Breast epithelium (tissue), 4 donors: ENCODE results near the gene ANKRD45. TPM values are rescaled to one million over a fixed set of nuclear protein-coding genes. Genes with fewer than 3 reads are reported as not detected.

Experiments
- DNase-seq, 2 donors: peaks; one replicate each; pipeline ENCODE4 v3.0.0-alpha.2; 2019; ENCODE audit warnings: low spot score in 2 of 2
- H3K27ac ChIP-seq, 2 donors: fragments of 200-600 bp; sonication (generic) in 1 of 2; one replicate each; pipeline ENCODE4 v1.5.1; 2016 to 2019; ENCODE audit warnings: mild to moderate bottlenecking in 1 of 2
- H3K27me3 ChIP-seq, 2 donors: fragments of 200-600 bp; sonication (generic) in 1 of 2; one replicate each; pipeline versions ENCODE4 v1.5.1 to v1.6.0; 2017 to 2019; ENCODE audit warnings: control low read depth in 1 of 2, mild to moderate bottlenecking in 1 of 2
- H3K36me3 ChIP-seq: fragments of 200-600 bp; one replicate; pipeline ENCODE4 v1.5.1; 2019
- H3K4me1 ChIP-seq, 2 donors: fragments of 200-600 bp; sonication (generic); one replicate each; pipeline ENCODE4 v1.5.1; 2016 to 2019; ENCODE audit warnings: control low read depth in 1 of 2
- H3K4me3 ChIP-seq, 3 donors: fragments of 200-600 bp; sonication (generic); 1 replicate in 2 of 3; 2 replicates in 1 of 3; pipeline ENCODE4 v1.5.1; 2016 to 2019; ENCODE audit warnings: mild to moderate bottlenecking in 3 of 3, moderate library complexity in 2 of 3
- H3K9me3 ChIP-seq, 2 donors: fragments of 200-600 bp; sonication (generic) in 1 of 2; one replicate each; pipeline ENCODE4 v1.5.1; 2016 to 2019; ENCODE audit warnings: control low read depth in 1 of 2
- POLR2A ChIP-seq: fragments of 450-650 bp; IDR thresholded peaks from one replicate; pipeline ENCODE4 v1.6.1; 2016; ENCODE audit warnings: antibody characterized with exemption, mild to moderate bottlenecking, moderate library complexity
- POLR2AphosphoS5 ChIP-seq, 3 donors: sonication (generic); formaldehyde crosslinking; IDR thresholded peaks; one replicate each; pipeline ENCODE4 v1.6.1; 2017; ENCODE audit warnings: antibody characterized with exemption in 3 of 3
- intact Hi-C: fragments of 100-400 bp; cut with DNase I; formaldehyde crosslinking; loops from one replicate; pipeline ENCODE4 v1.15.1; 2023; ENCODE audit warnings: low total_unique reads
- total RNA-seq, 3 donors: library from RNA; depleted of rRNA; stranded (reverse); fragments of >200 nt; gene quantifications; one replicate each; pipeline ENCODE4 v1.1.0, GENCODE V29; 2016
- TF ChIP-seq, protein P1 (sequence below), 3 donors: fragments of 450-650 bp; IDR thresholded peaks; one replicate each; pipeline ENCODE4 v1.5.1; 2016 to 2017; ENCODE audit warnings: antibody characterized with exemption in 3 of 3, mild to moderate bottlenecking in 3 of 3, moderate library complexity in 3 of 3

The ANKRD45 gene, protein sequence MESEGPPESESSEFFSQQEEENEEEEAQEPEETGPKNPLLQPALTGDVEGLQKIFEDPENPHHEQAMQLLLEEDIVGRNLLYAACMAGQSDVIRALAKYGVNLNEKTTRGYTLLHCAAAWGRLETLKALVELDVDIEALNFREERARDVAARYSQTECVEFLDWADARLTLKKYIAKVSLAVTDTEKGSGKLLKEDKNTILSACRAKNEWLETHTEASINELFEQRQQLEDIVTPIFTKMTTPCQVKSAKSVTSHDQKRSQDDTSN
- total RNA-seq = under 1 TPM in 2 of 3 donors, not detected in 1; 0.29 to 0.33 TPM

DNA sequence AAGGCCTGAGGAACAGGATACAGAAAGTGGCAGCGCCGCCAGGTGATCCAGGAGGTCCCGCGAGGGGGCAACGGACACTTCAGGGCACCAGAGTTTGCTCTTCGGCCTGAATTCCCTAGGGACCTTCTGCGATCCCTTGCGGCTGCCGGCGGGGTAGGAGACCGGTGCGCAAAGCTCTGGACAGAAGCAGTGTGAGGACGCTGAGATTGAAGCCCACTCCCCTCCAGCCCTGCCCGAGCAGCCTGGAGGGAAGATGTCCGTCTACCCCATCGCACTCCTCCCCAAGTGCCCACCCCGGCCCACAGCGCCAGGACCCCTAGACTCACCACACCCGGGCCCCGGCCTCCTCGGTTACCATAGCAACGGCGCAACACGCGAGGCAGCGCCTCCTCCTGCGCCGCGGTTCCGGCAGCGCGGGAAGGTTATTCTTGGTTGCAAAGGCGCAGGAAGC, at the start of gene ANKRD45:
Gene ANKRD45, minus strand, starts transcription at position 361 of the 451 bp plus-strand sequence. CDS start 10,433 bp downstream, outside the sequence.
- DNase-seq = no peak

GRCh38 chr1:173717238-173717637, 47.6 kb upstream of the ANKRD45 start:
- TF ChIP-seq POLR2A = no peak
- TF ChIP-seq POLR2AphosphoS5 (IDR thresholded peaks at IDR 0.05) = no peak
- TF ChIP-seq, protein P1, sequence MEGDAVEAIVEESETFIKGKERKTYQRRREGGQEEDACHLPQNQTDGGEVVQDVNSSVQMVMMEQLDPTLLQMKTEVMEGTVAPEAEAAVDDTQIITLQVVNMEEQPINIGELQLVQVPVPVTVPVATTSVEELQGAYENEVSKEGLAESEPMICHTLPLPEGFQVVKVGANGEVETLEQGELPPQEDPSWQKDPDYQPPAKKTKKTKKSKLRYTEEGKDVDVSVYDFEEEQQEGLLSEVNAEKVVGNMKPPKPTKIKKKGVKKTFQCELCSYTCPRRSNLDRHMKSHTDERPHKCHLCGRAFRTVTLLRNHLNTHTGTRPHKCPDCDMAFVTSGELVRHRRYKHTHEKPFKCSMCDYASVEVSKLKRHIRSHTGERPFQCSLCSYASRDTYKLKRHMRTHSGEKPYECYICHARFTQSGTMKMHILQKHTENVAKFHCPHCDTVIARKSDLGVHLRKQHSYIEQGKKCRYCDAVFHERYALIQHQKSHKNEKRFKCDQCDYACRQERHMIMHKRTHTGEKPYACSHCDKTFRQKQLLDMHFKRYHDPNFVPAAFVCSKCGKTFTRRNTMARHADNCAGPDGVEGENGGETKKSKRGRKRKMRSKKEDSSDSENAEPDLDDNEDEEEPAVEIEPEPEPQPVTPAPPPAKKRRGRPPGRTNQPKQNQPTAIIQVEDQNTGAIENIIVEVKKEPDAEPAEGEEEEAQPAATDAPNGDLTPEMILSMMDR (IDR thresholded peaks at IDR 0.05) = no peak

More for the DNA sequence above, at the start of gene ANKRD45:
- H3K9me3 ChIP-seq = no peaks in the 10 kb centered on the region
- TF ChIP-seq POLR2AphosphoS5 (IDR thresholded peaks at IDR 0.05) (no peak), POLR2A (no peak)
- TF ChIP-seq, protein P1 (IDR thresholded peaks at IDR 0.05) = no peak
- H3K27me3 ChIP-seq = peaks cover 0 to 12% of the 10 kb centered on the region in 2 donors
- H3K4me1 ChIP-seq = no peaks in the 10 kb centered on the region
- intact Hi-C loops = no loop called here
- H3K27ac ChIP-seq = no peak within 1 kb of the TSS
- H3K36me3 ChIP-seq = no peaks in the 10 kb centered on the region
- peak within 1 kb of the TSS; percentile 29 to 57 (median 55) for H3K4me3 ChIP-seq

GRCh38 chr1:173715538-173715844, 45.8 kb upstream of the ANKRD45 start:
- Histone ChIP-seq H3K9me3 (no peaks in the 10 kb centered on the region), H3K4me3 (peak overlapping the region; percentile 58 to 79 (median 75)), H3K27ac (peak overlapping the region; percentile 84 to 92), H3K4me1 (peaks cover 0 to 8% of the 10 kb centered on the region in 2 donors), H3K27me3 (no peaks in the 10 kb centered on the region), H3K36me3 (no peaks in the 10 kb centered on the region)
- TF ChIP-seq, protein P1 (IDR thresholded peaks at IDR 0.05) = no peak
- no peak for DNase-seq
- intact Hi-C loops = no loop called here

More at GRCh38 chr1:173717238-173717637, 47.6 kb upstream of the ANKRD45 start:
- Histone ChIP-seq H3K27me3 (no peaks in the 10 kb centered on the region), H3K27ac (no peak overlapping the region), H3K4me1 (peaks cover 0 to 8% of the 10 kb centered on the region in 2 donors), H3K4me3 (no peak overlapping the region), H3K9me3 (no peaks in the 10 kb centered on the region), H3K36me3 (no peaks in the 10 kb centered on the region)
- intact Hi-C loops = no loop called here
- DNase-seq = no peak

DNA sequence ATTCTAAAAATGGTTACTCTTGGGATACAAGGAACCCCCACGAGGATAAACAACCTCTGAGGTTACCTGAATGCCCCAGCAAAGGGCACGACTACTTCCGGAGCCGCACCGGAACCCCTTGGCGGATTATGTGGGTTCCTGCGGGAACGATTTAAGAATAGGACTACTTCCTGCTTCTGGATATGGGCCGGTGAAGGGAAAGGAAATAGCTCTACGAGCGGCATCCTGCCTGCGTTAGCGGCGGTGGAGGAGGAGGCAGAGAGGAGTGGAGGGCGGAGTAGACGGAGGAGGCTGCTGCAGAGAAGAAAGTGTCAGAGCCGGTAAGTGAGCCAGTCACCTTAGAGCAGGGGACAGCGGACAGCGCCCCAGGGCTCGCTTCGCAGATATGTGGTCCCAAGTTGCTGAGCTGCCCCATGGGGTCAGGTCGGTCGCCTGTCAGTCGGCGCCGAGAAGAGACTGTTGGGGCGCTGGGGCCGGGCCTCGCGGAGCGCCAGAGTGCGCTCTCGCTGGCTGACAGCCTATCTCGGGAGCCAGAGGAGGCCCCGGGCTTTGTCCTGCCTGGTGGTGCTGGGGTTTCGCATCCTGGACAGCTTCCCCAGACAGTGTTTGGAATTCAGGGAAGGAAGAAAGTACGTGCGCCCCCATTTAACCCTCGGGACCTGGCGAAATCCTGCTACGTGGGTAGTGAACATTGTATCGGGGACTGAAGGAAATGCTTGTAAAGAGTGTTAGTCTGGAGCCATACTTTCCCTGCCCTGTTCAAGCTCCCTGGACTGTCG, 45.3 kb upstream of the ANKRD45 start, which contains the start of gene KLHL20:
Gene KLHL20, plus strand, starts transcription at position 223 of the 779 bp plus-strand sequence. CDS start 1,063 bp downstream, outside the sequence.
- TF ChIP-seq POLR2A = no peak
- peak; percentile 20 to 86 (median 70) for TF ChIP-seq POLR2AphosphoS5 (IDR thresholded peaks at IDR 0.05)
- intact Hi-C loops = loop anchor here (5.0 kb wide), 1 partner anchor 1177 kb away; no protein-coding TSS in a partner anchor
- Histone ChIP-seq H3K4me1 (peaks cover 0 to 8% of the 10 kb centered on the region in 2 donors), H3K27ac (peak within 1 kb of the TSS; percentile 84 to 92), H3K27me3 (no peaks in the 10 kb centered on the region), H3K4me3 (peak within 1 kb of the TSS; percentile 58 to 79 (median 75)), H3K36me3 (no peaks in the 10 kb centered on the region), H3K9me3 (no peaks in the 10 kb centered on the region)
- peak; percentile 69 to 73 for DNase-seq

DNA sequence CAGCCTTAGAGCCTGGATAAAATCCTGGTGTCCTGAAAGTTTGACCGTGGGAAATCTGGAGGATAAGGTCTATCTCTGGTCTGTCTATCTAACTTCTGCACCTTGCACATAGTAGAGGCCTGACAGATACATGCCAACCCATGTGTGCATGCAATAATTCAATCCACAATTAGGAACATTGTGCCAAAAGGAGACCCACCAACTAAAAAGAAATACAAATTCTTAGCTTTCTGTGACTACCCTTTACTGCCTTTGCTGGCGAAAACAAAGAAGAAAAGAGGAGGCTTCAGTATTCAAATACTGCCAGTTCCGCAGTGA, 44.7 kb upstream of the ANKRD45 start:
- TF ChIP-seq, protein P1 (IDR thresholded peaks at IDR 0.05) = no peak
- TF ChIP-seq POLR2AphosphoS5 (IDR thresholded peaks at IDR 0.05) (no peak), POLR2A (no peak)
- intact Hi-C loops = loop anchor here (5.0 kb wide), 1 partner anchor 1178 kb away; no protein-coding TSS in a partner anchor
- Histone ChIP-seq H3K27ac (peak overlapping the region; percentile 84 to 92), H3K9me3 (no peaks in the 10 kb centered on the region), H3K4me3 (peak overlapping the region; percentile 58 to 79 (median 75)), H3K36me3 (no peaks in the 10 kb centered on the region), H3K4me1 (peaks cover 0 to 8% of the 10 kb centered on the region in 2 donors), H3K27me3 (no peaks in the 10 kb centered on the region)
- no peak for DNase-seq
